Pons (tissue), 1 donor: ENCODE data around the gene LRRC26.
"Not testable (repeated sequence)": the region's sequence is repeated elsewhere in the genome, so short reads cannot be mapped to it uniquely, and the experiment has no call there.

Experiments used
- DNase-seq: peaks from one replicate; pipeline ENCODE4 v3.0.0-alpha.2; 2016; ENCODE audit warnings: low spot score

LRRC26 gene

DNA sequence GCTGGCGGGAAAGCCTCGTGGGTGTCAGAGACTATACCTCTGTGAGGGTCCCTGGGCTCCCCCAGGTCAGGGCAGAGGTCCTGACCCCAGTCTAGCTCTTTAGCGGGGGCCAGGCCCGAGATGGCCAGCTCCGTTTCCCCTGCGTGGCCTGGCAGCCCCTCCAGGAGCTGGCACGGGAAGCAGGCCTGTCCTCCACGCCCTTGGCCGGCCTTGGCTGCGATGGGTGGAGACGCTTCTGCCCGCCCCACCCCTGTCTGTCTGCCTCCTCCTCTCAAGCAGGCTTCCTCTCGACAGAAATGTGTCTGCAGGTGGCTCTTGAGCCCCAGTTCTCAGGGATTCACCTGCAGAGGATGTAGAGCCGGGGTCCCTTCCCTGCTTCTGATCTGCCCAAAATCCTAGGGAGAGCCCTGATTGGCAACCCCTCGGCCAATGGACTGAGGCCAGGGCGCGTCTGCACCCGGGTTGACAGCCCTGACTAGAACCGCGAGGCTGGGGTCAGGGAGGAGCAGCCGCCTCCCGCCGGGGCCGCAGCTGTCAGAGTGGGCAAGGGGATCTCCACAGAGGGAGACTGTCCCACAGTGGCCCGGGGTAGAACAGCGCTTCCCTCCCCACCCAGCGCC lies 33.5 kb downstream of the LRRC26 start:
- no peak for DNase-seq

DNA sequence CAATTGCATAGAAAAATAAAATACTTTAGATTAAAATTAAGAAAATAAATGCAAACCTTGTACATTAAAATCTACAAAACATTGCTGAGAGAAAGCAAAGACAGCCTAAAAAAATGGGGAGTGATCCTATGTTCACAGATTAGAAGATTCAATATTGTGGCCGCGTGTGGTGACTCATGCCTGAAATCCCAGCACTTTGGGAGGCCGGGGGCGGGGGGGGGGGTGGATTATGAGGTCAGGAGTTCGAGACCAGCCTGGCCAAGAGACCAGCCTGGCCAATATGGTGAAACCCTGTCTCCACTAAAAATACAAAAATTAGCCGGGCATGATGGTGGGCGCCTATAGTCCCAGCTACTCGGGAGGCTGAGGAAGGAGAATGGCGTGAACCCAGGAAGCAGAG lies 34.7 kb downstream of the LRRC26 start:
- DNase-seq = not testable (repeated sequence)

DNA sequence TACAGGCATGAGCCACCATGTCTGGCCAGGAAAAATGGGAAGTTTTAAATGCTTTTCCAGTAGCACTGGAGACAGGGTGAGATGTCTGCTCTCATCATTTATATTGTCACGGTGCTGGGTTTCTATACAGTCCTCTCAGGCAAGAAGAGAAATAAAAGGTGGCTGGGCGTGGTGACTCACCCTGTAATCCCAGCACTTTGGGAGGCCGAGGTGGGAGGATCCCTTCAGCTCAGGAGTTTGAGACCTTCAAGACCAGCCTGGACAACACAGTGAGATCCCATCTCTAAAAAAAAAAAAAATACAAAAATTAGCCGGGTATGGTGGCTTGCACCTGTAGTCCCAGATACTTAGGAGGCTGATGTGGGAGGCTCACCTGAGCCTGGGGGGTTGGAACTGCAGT lies 35.7 kb downstream of the LRRC26 start:
- no peak for DNase-seq

DNA sequence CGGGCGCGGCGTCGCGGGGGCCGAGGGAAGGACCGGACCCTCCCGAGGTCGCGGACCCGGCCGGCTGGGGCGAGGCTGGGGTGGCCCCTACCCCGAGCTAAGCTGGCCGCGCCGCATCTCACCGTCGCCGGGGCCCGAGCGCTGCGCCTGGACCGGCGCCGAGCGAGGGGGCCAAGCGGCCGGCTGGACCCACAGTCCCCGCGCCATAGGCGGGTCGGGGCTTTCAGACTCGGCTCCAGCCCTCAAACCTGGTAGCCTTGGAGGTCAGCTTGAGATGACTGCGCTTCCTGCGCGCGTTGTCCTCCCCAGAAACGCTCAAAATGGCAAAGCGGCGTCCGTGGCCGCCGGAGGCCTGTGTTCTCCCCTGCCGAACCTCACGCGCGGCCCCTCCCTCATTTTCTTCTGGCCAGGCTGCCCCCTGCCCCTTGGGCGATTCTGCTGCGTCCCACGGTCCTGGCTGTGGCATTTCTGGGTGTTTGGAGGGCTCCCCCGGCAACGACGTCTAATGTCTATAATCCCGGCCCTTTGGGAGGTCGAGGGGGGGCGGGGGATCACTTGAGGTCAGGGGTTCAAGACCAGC lies 39.6 kb downstream of the LRRC26 start:
- no peak for DNase-seq

DNA sequence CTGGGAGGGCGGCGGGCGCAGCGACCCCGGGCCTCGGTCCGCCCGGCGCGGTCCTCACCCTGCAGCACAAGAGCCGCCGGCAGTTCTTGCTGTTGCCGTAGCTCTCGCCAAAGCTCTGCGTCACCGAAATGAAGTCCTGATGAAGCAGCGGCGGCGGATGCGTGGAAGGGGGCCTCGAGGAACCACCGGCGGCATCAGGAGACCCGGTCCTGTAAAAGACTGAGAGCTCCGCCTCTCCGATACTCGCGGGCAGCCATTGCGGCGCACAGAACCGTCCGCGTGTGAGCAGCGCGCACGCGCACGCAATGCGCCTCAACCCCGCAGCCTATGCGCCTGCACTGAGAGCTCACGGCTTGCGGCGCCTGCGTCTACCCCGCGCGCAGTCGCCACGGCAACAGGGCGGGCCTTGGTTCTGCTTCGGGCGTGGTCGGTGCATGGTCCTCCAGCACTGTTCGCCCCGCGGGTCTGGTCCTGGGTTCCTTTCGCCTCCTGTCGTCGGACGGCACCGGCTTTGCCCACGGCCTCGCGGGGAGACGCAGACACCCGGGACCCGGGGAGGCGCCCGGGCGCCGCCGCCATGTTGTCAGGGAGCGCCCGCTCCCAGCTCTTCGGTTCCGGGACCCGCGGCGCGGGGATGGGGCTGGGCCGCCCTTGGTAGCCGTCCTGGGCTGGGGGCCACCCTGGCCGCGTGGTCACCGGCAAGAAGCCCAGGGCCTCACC lies 40.2 kb downstream of the LRRC26 start:
- peak; percentile 75 for DNase-seq

DNA sequence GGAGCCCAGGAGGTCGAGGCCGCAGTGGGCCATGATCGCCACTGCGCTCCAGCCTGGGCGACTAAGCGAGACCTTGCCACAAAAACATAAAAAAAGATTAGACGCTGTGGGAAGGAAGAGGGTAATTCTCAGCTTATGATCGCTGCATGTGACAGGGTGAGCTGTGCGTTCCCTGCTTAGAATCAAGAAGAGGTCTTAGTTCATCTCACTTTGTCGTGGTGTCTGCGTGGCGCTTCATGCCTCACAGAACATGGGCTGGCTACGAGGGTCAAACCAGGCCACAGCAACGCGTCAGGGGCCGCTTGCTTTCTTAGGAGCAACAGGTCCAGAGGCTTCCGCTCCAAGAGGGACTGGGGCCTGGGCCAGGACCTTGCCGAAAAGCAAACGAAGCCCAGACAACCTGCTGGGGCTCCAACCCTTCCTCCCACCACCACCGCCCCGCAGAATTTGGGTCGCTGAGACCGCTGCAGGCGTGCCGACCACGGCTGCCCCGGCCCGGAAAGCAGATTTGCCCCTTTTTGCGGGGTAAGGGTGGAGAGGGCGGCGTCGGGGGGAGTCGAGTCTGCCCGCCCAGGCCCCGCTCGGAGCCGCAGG lies 40.9 kb downstream of the LRRC26 start:
- no peak for DNase-seq

DNA sequence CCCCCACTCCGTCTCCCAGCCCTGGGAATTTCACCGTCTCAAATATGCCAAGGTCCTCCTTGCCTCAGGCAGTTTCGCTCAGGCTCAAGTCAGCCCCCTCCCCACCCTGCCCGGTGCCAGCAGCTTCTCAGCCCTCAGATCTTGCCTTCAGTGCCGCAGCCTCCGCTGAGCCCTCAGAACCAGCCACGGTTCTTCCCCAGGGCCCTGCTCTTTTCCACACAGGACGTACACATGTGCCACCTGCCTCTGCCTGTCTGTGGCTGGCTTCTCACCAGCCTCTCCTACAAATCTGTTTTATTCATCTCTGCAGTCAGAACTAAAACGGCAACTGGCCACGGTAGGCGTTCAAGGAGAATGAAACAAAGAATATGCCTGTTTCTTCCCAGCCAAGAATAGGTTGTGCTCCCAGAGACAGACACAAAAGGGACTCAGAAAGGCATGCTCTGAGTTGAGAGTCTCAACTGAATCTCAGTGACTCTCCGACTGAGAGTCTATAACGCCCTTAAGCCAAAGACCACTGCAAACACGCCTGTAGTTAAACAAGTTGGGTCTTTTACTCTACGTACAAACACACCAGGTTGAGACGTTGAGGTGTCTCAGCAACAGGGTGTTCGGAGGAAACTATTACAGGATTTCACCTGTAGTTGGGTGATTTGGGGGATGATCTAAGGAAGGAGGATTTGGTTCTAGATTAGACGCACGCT lies 41.5 kb downstream of the LRRC26 start:
- DNase-seq = no peak

DNA sequence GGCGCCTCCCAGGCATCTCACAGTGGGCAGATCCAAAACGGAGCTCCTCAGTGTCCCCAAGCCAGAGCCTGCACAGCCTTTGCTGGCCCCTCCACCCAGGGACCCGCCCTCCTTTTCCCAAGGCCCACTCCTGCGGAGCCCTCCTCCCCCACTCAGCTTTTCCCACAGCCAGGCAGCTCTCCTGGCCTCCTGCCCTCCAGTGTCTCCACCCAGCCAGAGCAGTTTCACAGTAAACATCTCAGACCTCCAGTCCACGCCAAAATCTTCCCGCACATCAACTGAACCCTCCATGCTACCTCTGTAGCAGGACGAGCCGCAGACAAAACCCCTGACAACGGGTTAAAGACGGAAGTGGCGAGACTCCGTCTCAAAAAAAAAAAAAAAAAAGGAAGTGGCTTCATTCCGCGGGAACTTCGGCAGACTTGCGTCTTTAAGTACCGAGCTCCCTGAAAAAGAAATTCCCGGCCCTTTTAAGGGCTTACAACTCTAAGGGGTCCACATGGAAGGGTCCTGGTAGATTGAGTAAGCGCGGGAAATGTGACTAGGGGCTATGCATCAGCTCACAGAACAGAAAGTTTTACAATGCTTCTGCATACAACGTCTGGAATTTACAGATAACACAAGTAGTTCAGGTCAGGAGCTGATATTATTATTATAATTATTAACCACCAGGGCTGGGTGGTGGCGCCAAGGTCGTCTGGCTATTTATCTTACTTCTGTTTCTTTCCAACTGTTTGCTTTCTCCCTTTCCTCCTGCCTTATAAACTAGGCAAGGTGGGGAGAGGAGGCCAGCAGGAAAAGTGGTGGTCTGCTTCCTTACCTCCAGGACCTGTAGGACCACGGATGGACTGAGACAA lies 42.3 kb downstream of the LRRC26 start:
- DNase-seq = peak; percentile 15

DNA sequence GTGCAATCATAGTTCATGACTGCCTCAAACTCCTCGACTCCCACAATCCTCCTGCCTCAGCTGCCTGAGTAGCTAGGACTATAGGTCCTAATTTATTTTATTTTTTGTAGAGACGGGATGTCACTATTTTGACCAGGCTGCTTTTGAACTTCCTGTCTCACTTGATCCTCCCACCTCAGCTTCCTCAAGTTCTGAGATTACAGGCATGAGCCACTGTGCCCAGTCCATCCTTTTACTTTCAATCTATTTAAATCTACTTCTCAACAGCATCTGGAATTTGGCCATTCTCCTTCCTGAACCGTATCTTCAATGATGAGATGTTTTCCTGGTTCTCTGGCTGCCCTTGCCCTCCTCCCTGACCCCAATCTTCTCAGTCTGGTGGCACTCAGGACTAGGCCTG lies 43.1 kb downstream of the LRRC26 start:
- no peak for DNase-seq

DNA sequence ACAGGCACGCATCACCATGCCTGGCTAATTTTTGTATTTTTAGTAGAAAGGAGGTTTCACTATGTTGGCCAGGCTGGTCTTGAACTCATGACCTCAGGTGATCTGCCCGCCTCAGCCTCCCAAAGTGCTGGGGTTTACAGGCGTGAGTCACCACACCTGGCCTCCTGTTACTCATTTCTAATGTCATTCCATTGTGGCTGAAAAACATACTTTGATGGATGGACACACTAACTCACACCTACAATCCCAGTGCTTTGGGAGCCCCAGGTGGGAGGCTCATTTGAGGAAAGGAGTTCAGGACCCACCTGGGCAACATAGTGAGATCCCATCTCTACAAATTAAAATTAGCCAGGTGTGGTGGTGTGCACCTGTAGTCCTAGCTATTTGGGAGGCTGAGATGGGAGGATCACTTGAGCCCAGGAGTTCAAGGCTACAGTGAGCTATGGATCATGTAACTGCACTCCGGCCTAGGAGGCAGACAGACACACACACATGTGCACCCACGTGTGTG lies 45.8 kb downstream of the LRRC26 start:
- not testable (repeated sequence) for DNase-seq

DNA sequence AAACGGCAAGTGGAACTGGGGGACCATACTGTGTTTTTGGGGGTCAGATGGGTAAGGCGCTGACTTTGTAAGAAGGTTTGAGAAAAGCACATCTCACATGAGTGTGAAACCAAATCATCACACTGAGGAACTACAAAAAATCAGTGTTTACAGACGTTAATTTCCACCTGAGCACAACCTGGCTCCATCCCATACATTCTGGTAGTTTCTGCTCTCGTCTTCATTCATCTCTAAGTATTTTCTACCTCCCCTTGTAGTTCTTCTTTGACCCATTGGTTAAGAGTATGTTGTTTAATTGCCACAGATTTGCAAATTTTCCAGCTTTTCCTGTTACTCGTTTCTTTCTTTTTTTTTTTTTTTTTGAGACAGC lies 46.4 kb downstream of the LRRC26 start:
- DNase-seq = no peak

DNA sequence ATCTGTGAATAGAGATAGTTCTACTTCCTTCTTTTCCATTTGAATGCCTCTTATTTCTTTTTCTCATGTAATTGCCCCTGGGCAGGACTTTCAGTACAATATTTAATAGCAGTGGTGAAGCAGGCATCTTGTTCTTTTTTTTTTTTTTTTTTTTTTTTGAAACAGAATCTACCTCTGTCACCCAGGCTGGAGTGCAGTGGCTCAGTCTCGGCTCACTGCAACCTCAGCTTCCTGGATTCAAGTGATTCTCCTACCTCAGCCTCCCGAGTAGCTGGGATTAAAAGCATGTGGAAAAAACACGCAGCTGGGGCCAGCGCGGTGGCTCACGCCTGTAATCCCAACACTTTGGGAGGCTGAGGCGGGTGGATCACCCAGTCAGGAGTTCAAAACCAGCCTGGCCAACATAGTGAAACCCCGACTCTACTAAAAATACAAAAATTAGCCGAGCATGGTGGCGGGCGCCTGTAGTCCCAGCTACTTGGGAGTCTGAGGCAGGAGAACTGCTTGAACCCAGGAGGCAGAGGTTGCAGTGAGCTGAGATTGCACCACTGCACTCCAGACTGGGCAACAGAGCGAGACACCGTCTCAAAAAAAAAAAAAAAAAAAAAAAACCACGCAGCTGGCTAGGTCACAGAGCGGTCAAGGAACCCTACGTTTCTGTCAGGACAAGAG lies 46.9 kb downstream of the LRRC26 start:
- DNase-seq = not testable (repeated sequence)

DNA sequence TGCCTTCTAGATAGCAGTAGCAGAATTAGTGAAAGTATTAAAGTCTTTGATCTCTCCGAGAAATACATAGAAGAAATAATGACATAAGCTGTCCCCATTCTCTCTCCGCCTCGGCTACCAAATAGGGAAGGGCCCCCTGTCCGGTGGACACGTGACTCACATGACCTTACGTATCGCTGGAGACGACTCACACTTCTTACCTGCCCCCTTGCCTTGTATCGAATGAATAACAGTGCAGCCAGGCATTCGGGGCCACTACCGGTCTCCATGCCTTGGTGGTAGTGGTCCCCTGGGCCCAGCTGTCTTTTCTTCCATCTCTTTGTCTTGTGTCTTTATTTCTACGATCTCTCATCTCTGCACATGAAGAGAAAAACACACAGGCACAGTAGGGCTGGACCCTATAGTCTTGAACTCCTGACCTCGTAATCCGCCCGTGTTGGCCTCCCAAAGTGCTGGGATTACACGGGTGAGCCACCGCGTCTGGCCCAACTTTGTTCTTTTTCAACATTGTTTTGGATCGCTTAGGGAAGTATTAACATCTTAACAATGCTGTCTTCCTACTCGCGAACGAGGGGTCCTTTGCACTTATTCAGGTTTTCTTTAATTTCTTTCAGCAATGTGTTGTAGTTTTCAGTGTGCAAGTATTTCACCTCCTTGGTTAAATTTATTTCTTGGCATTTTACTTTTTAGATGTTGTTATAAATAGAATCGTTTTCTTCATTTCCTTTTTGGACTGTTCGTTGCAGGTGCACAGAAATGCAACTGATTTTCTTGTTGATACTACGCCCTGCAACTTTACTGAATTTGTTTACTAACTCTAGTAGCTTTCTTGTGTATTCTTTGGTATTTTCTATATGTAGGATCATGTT lies 47.7 kb downstream of the LRRC26 start:
- DNase-seq = not testable (repeated sequence)
